ENCODE measurements around the gene RNF214. TPM values are rescaled to one million over a fixed set of nuclear protein-coding genes. Genes with fewer than 3 reads are reported as not detected.
"Not testable (repeated sequence)": the region's sequence is repeated elsewhere in the genome, so short reads cannot be mapped to it uniquely, and the experiment has no call there.

RNF214 gene
- polyA plus RNA-seq, 2 donors = 5.9 to 6.6 TPM

DNA sequence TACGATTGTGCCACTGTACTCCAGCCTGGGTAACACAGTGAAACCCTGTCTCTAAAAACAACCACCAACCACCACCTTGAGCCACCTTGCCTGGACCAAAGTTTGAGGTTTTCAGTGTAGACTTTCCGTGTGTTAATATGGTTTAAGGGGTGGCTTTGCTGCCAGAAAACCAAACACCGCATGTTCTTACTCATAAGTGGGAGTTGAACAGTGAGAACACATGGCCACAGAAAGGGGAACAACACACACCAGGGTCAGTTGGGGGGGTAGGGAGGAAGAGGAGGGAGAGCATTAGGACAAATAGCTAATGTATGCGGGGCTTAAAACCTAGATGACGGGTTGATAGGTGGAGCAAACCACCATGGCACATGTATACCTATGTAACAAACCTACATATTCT, 39.7 kb downstream of the RNF214 start:
- H3K36me3 ChIP-seq (ENCODE audit: control insufficient read depth in 2 of 2, insufficient read depth in 2 of 2, low read length in 1 of 2); H3K9me3 ChIP-seq (ENCODE audit: control insufficient read depth in 2 of 2, insufficient read depth in 1 of 2, low read depth in 1 of 2, low read length in 1 of 2); H3K27ac ChIP-seq (ENCODE audit: low read depth in 2 of 2, low read length in 1 of 2); H3K4me3 ChIP-seq (ENCODE audit: low read depth in 1 of 2, low read length in 2 of 2); H3K27me3 ChIP-seq (ENCODE audit: control insufficient read depth in 1 of 2, insufficient read depth in 2 of 2, low read length in 2 of 2); H3K4me1 ChIP-seq (ENCODE audit: control insufficient read depth in 2 of 2, insufficient read depth in 2 of 2, low read length in 1 of 2): not testable (repeated sequence)
- 92 to 97% methylated on average over 5 of the region's 5 CpGs for WGBS, 2 donors

GRCh38 chr11:117273550-117274289, 41.2 kb downstream of the RNF214 start:
- Histone ChIP-seq H3K36me3 (ENCODE audit: control insufficient read depth in 2 of 2, insufficient read depth in 2 of 2, low read length in 1 of 2) (no peaks in the 10 kb centered on the region), H3K27ac (ENCODE audit: low read depth in 2 of 2, low read length in 1 of 2) (no peak overlapping the region), H3K4me3 (ENCODE audit: low read depth in 1 of 2, low read length in 2 of 2) (no peak overlapping the region), H3K9me3 (ENCODE audit: control insufficient read depth in 2 of 2, insufficient read depth in 1 of 2, low read depth in 1 of 2, low read length in 1 of 2) (no peaks in the 10 kb centered on the region), H3K4me1 (ENCODE audit: control insufficient read depth in 2 of 2, insufficient read depth in 2 of 2, low read length in 1 of 2) (no peaks in the 10 kb centered on the region), H3K27me3 (ENCODE audit: control insufficient read depth in 1 of 2, insufficient read depth in 2 of 2, low read length in 2 of 2) (no peaks in the 10 kb centered on the region)
- 88 to 89% methylated on average over 9 of the region's 9 CpGs for WGBS, 2 donors

DNA sequence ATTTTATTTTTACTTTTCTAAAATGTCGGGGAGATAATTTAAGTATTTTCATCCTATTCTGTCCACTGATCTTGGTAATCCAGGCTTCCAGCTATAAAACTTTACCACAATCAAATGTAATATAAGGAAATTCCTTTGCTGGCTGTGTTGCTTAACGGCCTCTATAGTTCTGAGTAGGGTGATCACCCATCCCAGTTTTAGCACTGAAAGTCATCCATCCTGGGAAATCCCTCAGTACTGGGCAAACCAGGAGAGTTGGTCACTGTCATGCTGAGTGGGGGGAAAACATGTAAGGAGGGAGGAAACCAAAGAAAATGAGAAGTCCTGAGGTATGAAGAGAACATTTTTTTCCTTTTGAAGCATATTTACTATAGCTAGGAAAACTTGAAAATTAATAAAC, 45.9 kb downstream of the RNF214 start:
- Histone ChIP-seq H3K27ac (ENCODE audit: low read depth in 2 of 2, low read length in 1 of 2) (no peak overlapping the region), H3K36me3 (ENCODE audit: control insufficient read depth in 2 of 2, insufficient read depth in 2 of 2, low read length in 1 of 2) (peaks cover 4% of the 10 kb centered on the region in 2 donors), H3K4me1 (ENCODE audit: control insufficient read depth in 2 of 2, insufficient read depth in 2 of 2, low read length in 1 of 2) (peaks cover 0 to 5% of the 10 kb centered on the region in 2 donors), H3K9me3 (ENCODE audit: control insufficient read depth in 2 of 2, insufficient read depth in 1 of 2, low read depth in 1 of 2, low read length in 1 of 2) (no peaks in the 10 kb centered on the region), H3K27me3 (ENCODE audit: control insufficient read depth in 1 of 2, insufficient read depth in 2 of 2, low read length in 2 of 2) (no peaks in the 10 kb centered on the region), H3K4me3 (ENCODE audit: low read depth in 1 of 2, low read length in 2 of 2) (no peak overlapping the region)
- WGBS, 2 donors = 94 to 96% methylated on average over 2 of the region's 2 CpGs

DNA sequence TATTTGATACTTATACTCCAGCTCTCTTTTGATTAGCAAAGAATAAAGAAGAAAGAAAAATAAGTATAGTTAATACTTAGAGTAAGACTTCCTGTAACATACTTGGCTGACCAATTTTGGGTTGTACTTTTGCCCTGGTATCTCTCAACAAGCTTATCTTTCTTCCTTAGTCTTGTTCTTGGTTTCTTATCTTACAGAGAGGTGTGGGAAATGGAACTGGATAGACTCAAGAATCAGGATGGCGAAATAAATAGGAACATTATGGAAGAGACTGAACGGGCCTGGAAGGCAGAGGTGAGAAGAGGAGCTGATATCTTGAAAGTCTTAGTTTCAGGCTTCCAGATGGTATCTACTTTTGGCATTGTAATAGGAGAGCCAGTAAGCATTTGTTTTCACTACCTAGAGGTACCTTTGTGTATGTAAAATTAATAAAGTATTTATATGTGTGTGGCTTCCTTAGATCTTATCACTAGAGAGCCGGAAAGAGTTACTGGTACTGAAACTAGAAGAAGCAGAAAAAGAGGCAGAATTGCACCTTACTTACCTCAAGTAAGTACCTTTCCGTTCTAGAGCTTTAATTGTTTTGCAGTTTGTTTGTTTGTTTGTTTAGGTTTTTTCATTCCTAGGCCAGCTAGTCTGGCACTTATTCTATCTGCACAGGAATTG, 47.4 kb downstream of the RNF214 start:
- Histone ChIP-seq H3K4me1 (ENCODE audit: control insufficient read depth in 2 of 2, insufficient read depth in 2 of 2, low read length in 1 of 2) (peaks cover 0 to 5% of the 10 kb centered on the region in 2 donors), H3K36me3 (ENCODE audit: control insufficient read depth in 2 of 2, insufficient read depth in 2 of 2, low read length in 1 of 2) (peaks cover 4% of the 10 kb centered on the region in 2 donors), H3K9me3 (ENCODE audit: control insufficient read depth in 2 of 2, insufficient read depth in 1 of 2, low read depth in 1 of 2, low read length in 1 of 2) (no peaks in the 10 kb centered on the region), H3K4me3 (ENCODE audit: low read depth in 1 of 2, low read length in 2 of 2) (no peak overlapping the region), H3K27ac (ENCODE audit: low read depth in 2 of 2, low read length in 1 of 2) (no peak overlapping the region), H3K27me3 (ENCODE audit: control insufficient read depth in 1 of 2, insufficient read depth in 2 of 2, low read length in 2 of 2) (no peaks in the 10 kb centered on the region)
- 76 to 80% methylated on average over 4 of the region's 4 CpGs for WGBS, 2 donors

- peak overlapping the region in 1 of 2 donors; percentile 6 for H3K27ac ChIP-seq (ENCODE audit: low read depth in 2 of 2, low read length in 1 of 2)
- no peak overlapping the region for H3K4me3 ChIP-seq (ENCODE audit: low read depth in 1 of 2, low read length in 2 of 2)
- no peaks in the 10 kb centered on the region for H3K9me3 ChIP-seq (ENCODE audit: control insufficient read depth in 2 of 2, insufficient read depth in 1 of 2, low read depth in 1 of 2, low read length in 1 of 2)
- WGBS, 2 donors = 38 to 65% methylated on average over 6 of the region's 6 CpGs
- H3K4me1 ChIP-seq (ENCODE audit: control insufficient read depth in 2 of 2, insufficient read depth in 2 of 2, low read length in 1 of 2) = peaks cover 0 to 5% of the 10 kb centered on the region in 2 donors
- H3K36me3 ChIP-seq (ENCODE audit: control insufficient read depth in 2 of 2, insufficient read depth in 2 of 2, low read length in 1 of 2) = peaks cover 4 to 7% of the 10 kb centered on the region in 2 donors
- H3K27me3 ChIP-seq (ENCODE audit: control insufficient read depth in 1 of 2, insufficient read depth in 2 of 2, low read length in 2 of 2) = no peaks in the 10 kb centered on the region
These were observed 48.7 kb downstream of the RNF214 start for GRCh38 chr11:117281159-117281558.

DNA sequence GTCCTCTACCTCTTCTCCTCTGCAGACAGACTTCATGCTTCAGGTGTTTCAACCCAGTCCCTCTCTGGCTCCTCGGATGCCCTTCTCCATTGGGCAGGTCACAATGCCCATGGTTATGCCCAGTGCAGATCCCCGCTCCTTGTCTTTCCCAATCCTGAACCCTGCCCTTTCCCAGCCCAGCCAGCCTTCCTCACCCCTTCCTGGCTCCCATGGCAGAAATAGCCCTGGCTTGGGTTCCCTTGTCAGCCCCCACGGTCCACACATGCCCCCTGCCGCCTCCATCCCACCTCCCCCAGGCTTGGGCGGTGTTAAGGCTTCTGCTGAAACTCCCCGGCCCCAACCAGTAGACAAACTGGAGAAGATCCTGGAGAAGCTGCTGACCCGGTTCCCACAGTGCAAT, 49.4 kb downstream of the RNF214 start:
- WGBS, 2 donors = 95 to 98% methylated on average over 7 of the region's 7 CpGs
- H3K27ac ChIP-seq (ENCODE audit: low read depth in 2 of 2, low read length in 1 of 2) = no peak overlapping the region
- peaks cover 0 to 5% of the 10 kb centered on the region in 2 donors for H3K4me1 ChIP-seq (ENCODE audit: control insufficient read depth in 2 of 2, insufficient read depth in 2 of 2, low read length in 1 of 2)
- no peaks in the 10 kb centered on the region for H3K9me3 ChIP-seq (ENCODE audit: control insufficient read depth in 2 of 2, insufficient read depth in 1 of 2, low read depth in 1 of 2, low read length in 1 of 2)
- no peaks in the 10 kb centered on the region for H3K27me3 ChIP-seq (ENCODE audit: control insufficient read depth in 1 of 2, insufficient read depth in 2 of 2, low read length in 2 of 2)
- H3K4me3 ChIP-seq (ENCODE audit: low read depth in 1 of 2, low read length in 2 of 2) = no peak overlapping the region
- peaks cover 4 to 9% of the 10 kb centered on the region in 2 donors for H3K36me3 ChIP-seq (ENCODE audit: control insufficient read depth in 2 of 2, insufficient read depth in 2 of 2, low read length in 1 of 2)

- H3K4me3 ChIP-seq (ENCODE audit: low read depth in 1 of 2, low read length in 2 of 2) = no peak overlapping the region
- no peaks in the 10 kb centered on the region for H3K9me3 ChIP-seq (ENCODE audit: control insufficient read depth in 2 of 2, insufficient read depth in 1 of 2, low read depth in 1 of 2, low read length in 1 of 2)
- 89 to 91% methylated on average over 3 of the region's 3 CpGs for WGBS, 2 donors
- H3K27ac ChIP-seq (ENCODE audit: low read depth in 2 of 2, low read length in 1 of 2) = no peak overlapping the region
- peaks cover 2 to 5% of the 10 kb centered on the region in 2 donors for H3K4me1 ChIP-seq (ENCODE audit: control insufficient read depth in 2 of 2, insufficient read depth in 2 of 2, low read length in 1 of 2)
- peaks cover 9% of the 10 kb centered on the region in 2 donors for H3K36me3 ChIP-seq (ENCODE audit: control insufficient read depth in 2 of 2, insufficient read depth in 2 of 2, low read length in 1 of 2)
- H3K27me3 ChIP-seq (ENCODE audit: control insufficient read depth in 1 of 2, insufficient read depth in 2 of 2, low read length in 2 of 2) = no peaks in the 10 kb centered on the region
These were observed 50.5 kb downstream of the RNF214 start for GRCh38 chr11:117282956-117283355.

DNA sequence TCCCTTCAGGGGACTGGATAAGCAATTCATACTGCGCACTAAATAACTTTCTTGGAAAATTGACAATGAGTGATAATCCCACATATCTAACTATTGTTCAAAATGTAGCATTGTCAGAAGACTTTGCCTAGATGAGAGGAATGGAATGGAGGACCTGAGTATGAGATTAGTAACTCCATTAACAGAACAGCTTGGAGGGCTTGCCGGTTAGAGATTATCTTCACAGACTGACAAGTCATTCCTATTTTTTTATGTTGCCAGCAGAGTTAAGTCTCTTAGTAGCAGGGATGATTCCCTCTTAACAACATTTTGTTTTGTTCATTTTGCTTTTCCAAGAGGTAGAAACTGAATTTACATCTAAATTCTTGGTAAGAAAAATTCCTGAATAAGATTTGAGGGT, 51.6 kb downstream of the RNF214 start:
- H3K27me3 ChIP-seq (ENCODE audit: control insufficient read depth in 1 of 2, insufficient read depth in 2 of 2, low read length in 2 of 2) = no peaks in the 10 kb centered on the region
- H3K9me3 ChIP-seq (ENCODE audit: control insufficient read depth in 2 of 2, insufficient read depth in 1 of 2, low read depth in 1 of 2, low read length in 1 of 2) = no peaks in the 10 kb centered on the region
- 92 to 99% methylated on average over 2 of the region's 2 CpGs for WGBS, 2 donors
- peaks cover 2 to 5% of the 10 kb centered on the region in 2 donors for H3K4me1 ChIP-seq (ENCODE audit: control insufficient read depth in 2 of 2, insufficient read depth in 2 of 2, low read length in 1 of 2)
- H3K4me3 ChIP-seq (ENCODE audit: low read depth in 1 of 2, low read length in 2 of 2) = no peak overlapping the region
- peaks cover 9 to 11% of the 10 kb centered on the region in 2 donors for H3K36me3 ChIP-seq (ENCODE audit: control insufficient read depth in 2 of 2, insufficient read depth in 2 of 2, low read length in 1 of 2)
- H3K27ac ChIP-seq (ENCODE audit: low read depth in 2 of 2, low read length in 1 of 2) = no peak overlapping the region

GRCh38 chr11:117286588-117286987, 54.1 kb downstream of the RNF214 start:
- Histone ChIP-seq H3K4me3 (ENCODE audit: low read depth in 1 of 2, low read length in 2 of 2) (no peak overlapping the region), H3K27me3 (ENCODE audit: control insufficient read depth in 1 of 2, insufficient read depth in 2 of 2, low read length in 2 of 2) (no peaks in the 10 kb centered on the region), H3K9me3 (ENCODE audit: control insufficient read depth in 2 of 2, insufficient read depth in 1 of 2, low read depth in 1 of 2, low read length in 1 of 2) (no peaks in the 10 kb centered on the region), H3K4me1 (ENCODE audit: control insufficient read depth in 2 of 2, insufficient read depth in 2 of 2, low read length in 1 of 2) (peaks cover 0 to 2% of the 10 kb centered on the region in 2 donors), H3K27ac (ENCODE audit: low read depth in 2 of 2, low read length in 1 of 2) (no peak overlapping the region), H3K36me3 (ENCODE audit: control insufficient read depth in 2 of 2, insufficient read depth in 2 of 2, low read length in 1 of 2) (peaks cover 13 to 26% of the 10 kb centered on the region in 2 donors)
- WGBS, 2 donors = 70 to 79% methylated on average over 2 of the region's 2 CpGs
